ENCODE results near the gene HERC2.
"Not testable (repeated sequence)": the region's sequence is repeated elsewhere in the genome, so short reads cannot be mapped to it uniquely, and the experiment has no call there.

DNA sequence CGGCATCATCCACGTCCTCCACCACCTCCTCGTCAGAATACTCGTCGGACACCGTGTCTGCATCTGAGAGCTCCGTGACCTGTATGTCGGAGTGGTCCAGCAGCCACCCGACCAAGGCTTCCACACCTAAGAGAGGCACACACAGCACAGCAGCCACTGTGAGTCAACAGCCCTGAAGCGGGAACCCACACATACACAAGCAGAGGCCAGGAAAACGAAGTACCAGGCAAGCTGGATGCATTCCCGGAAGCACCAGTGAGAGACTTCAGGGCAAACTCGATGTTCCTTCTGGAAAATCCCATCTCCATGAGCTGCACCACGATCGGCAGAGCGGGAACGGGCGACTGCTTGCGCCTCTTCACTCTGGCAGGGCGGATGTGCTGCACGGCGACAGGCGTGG lies 119.9 kb downstream of the HERC2 start:
- TF ChIP-seq, protein P1, sequence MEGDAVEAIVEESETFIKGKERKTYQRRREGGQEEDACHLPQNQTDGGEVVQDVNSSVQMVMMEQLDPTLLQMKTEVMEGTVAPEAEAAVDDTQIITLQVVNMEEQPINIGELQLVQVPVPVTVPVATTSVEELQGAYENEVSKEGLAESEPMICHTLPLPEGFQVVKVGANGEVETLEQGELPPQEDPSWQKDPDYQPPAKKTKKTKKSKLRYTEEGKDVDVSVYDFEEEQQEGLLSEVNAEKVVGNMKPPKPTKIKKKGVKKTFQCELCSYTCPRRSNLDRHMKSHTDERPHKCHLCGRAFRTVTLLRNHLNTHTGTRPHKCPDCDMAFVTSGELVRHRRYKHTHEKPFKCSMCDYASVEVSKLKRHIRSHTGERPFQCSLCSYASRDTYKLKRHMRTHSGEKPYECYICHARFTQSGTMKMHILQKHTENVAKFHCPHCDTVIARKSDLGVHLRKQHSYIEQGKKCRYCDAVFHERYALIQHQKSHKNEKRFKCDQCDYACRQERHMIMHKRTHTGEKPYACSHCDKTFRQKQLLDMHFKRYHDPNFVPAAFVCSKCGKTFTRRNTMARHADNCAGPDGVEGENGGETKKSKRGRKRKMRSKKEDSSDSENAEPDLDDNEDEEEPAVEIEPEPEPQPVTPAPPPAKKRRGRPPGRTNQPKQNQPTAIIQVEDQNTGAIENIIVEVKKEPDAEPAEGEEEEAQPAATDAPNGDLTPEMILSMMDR (IDR thresholded peaks at IDR 0.05): not testable (repeated sequence)
- TF ChIP-seq POLR2A (IDR thresholded peaks at IDR 0.05): not testable (repeated sequence)
